HK-2 (cell line): ENCODE measurements around the gene MAPT.

ENCODE experiments used
- DNase-seq: peaks from one replicate; pipeline ENCODE4 v3.0.0-alpha.2; 2018; ENCODE audit not compliant: unreplicated experiment

The MAPT gene

DNA sequence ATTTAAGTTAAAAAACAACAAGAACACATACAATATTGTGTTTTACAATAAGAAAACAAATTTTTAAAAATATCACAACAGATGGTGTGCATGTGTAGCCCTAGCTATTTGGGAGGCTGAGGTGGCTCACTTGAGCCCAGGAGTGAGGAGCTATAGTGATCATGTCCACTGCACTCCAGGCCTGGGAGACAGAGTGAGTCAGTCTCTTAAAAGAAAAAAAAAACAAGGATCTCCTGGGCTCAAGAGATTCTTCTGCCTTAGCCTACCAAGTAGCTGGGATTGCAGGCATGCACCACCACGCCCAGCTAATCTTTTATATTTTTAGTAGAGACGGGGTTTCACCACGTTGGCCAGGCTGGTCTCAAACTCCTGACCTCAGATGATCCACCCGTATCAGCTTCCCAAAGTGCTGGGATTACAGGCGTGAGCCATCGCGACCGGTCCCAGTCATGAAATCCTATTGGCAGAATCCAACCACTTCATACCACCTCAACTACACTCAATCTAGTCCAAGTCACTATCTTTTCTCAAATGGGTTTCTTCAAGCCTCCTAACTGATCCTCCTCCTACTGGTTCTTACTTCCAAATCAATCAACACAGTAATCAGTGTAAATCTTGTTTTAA lies 159.7 kb downstream of the MAPT start:
- DNase-seq, result no peak

DNA sequence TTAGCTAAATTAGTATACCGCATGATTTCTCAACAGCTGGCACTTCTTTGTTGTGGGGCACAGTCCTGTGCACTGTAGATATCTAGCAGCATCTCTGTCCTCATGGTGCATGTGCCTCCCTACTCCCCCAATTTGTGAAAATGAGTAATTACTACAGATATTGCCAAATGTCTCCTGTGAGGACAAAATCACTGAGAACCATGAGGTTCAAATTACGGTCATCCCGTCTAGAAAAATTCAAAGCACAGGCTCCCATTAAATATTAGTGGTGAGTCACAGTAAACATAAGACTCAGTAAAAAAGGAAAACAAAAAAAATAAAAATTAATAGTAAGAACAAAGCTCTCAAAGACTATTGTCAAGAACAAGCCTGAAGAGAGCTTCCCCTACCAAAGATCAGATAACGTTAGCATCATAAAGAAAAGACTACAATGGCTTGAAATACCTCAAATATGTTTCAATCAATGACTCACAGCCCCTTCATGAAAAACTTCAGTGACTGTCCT lies 162.5 kb downstream of the MAPT start:
- no peak for DNase-seq

DNA sequence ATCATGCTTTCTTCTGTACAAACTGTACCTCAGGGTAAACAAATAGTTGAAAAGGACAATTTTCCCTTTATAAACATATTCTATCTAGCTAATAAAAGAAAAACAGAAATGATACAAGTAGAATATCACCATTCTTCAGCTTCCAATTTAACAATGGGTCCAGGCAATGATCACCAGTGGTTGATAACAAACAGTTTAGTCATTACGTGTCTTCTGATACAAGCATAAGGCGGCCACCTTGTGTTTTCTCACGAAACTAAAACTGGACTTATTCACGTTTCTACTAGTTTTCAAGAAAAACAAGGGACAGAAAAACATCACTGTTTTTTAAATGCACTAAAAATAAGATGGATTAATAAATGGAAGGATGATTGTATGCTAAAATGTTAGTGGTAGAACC lies 163.0 kb downstream of the MAPT start:
- DNase-seq, result no peak

DNA sequence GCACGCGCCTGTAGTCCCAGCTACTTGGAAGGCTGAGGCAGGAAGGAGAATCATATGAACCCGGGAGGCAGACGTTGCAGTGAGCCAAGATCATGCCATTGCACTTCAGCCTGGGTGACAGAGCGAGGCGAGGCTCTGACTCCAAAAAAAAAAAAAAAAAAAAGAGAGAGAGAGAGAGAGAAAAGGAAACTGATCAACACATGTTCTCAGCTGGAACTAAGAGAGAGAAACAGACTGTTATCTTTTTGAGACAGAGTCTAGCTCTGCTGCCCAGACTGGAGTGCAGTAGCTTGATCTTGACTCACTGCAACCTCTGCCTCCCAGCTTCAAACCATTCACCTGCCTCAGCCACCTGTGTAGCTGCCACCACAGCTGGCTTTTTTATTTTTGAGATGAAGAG lies 165.1 kb downstream of the MAPT start:
- no peak for DNase-seq

DNA sequence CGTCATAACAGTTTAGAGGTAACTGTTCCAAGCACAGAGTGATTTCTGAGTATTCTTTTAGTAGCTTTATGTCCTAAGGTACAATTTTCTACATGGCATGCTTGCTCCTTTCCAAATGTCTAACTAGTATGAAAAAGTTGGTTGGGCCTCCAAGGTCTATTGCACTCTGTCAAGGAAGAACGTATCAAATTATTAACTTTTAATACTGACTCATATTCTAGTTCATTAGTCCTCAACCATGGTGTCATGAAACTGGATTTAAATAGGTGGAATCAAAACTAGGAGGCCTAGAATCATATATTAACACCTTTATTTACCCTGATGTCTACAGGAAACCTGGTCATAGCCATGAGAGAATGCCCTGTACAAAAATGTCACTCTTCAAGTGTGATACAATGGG lies 166.1 kb downstream of the MAPT start:
- DNase-seq, result no peak

DNA sequence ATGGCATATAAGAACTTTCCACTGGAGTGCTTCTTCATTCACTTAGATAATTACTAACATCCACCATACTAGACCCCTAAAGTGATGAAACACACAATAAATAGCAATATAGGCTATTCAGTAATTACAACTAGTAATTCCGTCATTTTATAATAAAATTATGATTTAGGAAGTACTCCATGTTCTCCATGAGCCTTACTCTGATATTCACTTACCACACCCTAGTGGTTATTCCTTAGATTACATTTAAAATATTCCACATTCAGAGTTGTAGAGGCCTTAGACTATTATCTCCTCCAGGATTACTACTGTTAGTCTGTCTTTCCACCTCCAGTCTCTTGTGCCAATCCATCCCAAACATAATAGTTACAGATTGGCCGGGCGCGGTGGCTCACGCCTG lies 167.1 kb downstream of the MAPT start:
- no peak for DNase-seq

DNA sequence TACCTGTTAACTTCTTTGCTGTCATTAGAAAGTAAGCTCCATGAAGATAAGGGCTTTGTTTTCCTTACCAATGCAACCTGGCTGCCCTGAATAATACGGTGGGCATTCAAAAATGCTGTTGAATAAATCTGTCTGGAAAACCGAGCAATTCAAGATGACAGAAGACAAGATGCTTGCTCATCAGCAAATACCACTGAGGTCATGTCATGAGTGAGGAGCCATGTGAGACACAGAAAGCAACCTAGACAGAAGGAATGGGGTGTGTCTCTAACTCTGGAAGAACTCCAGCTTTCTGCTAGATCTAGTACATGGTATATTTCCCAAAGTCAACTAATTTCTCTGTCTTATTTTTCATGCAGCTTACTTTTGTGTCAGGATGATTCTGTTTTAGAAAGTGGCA lies 168.9 kb downstream of the MAPT start:
- peak; percentile 36 for DNase-seq

DNA sequence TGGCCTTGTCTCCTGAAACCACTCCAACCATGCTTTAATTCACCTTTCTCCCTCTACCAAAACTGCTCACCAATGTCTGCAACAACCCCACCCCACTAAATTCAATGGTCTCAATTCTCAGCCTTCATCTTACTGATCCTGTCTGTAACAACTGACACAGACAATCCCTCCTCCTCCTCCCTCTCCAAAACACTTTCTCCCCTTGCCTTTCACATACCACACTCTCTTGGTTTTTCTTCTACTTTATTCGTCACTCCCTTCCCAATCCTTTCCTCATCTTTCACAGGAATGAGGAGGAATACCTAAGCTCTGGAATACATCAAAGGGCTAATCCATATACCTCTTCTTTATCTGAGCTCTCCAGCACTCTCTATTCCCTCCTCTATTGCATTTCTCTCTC lies 170.1 kb downstream of the MAPT start:
- no peak for DNase-seq

DNA sequence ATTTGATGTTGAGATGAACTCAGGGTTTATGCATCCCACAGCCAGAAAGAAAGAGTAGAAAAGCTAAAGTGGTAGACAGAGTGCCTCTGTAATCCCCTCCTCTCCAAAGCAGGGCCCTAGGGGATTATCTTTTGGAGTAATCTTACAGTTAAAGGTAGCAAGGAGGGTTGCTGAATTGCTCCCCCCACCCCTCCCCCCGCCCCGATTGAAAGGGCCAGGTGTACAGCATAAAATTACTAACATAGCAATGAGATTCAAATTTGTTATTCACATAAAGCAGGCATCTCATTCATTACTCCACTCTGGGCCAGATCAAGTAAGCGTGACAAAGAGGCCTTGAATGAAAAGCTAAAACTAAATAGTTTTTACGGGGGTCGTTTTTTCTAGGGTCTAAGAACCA lies 177.4 kb downstream of the MAPT start:
- no peak for DNase-seq

DNA sequence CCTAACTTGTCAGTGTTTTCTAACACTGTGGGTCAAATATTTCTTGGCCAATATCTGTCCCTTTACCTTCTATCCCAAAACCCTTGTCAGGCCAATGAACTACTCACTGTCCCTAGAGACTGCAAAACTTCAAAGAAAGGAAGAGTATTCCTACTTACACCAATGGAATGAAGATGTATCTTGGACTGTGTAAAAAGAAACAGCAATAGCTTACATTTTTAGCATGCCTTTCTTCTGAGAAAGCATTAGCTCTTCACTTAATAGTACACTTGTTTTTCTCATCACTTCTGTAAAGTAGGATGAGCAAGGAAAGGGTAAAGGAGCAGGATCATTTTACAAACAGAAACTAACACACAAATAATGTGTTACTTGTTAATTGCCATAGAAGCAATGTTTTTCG lies 178.6 kb downstream of the MAPT start:
- no peak for DNase-seq

DNA sequence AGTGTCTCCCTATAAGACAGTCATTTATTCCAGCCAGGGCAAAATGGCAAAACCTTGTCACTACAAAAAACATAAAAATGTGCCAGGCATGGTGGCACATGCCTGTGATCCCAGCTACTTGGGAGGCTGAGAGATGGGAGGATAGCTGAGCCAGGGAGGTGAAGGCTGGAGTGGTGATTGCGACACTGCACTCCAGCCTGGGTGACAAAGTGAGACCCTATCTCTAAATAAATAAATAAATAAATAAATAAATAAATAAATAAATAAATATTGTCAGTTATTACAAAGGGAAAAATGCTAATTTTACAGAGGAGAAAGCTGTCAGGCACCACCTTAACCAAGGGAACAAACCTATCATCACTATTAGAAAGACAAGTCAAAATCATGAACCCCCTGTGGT lies 180.2 kb downstream of the MAPT start:
- no peak for DNase-seq
